Measurements from ENCODE around the gene PLA2G12A. TPM values are rescaled to one million over a fixed set of nuclear protein-coding genes. Genes with fewer than 3 reads are reported as not detected.

Gene PLA2G12A
- total RNA-seq, 1 experiment from 2014 or later, result 20.7 TPM

- no peak overlapping the region for H3K4me3 ChIP-seq (ENCODE audit: low read depth in 2 of 2, low read length in 2 of 2)
- in situ Hi-C loops (cut with HindIII; ENCODE audit: low pct_unique_long_range_greater_than_20kb, low sequenced_read_pairs), result no loop called here
- ChIA-PET CTCF (no interaction called here), POLR2A (no interaction called here)
- no peaks in the 10 kb centered on the region for H3K9me3 ChIP-seq (ENCODE audit: control insufficient read depth, insufficient read depth, low read depth, low read length)
- ATAC-seq (no peak), DNase-seq (ENCODE audit: low read depth, low spot score) (no peak)
- H3K27ac ChIP-seq (ENCODE audit: low read length), result no peak overlapping the region
- H3K36me3 ChIP-seq (ENCODE audit: control insufficient read depth, insufficient read depth, low read length), result no peaks in the 10 kb centered on the region
- H3K27me3 ChIP-seq (ENCODE audit: control insufficient read depth, insufficient read depth, low read length), result no peaks in the 10 kb centered on the region
- BruUV-seq (replicated peaks), result no TSS peak
- intact Hi-C loops (cut with micrococcal nuclease; ENCODE audit: unreplicated experiment), result no loop called here
- no peak for TF ChIP-seq CTCF (IDR thresholded peaks at IDR 0.05)
- no peak for TF ChIP-seq POLR2AphosphoS5 (IDR thresholded peaks at IDR 0.05; ENCODE audit: low read depth, low read length)
- TF ChIP-seq TCF7L2 (IDR thresholded peaks at IDR 0.05; ENCODE audit: low read depth, low read length), result no peak
- TF ChIP-seq REST (IDR thresholded peaks at IDR 0.05; ENCODE audit: insufficient read depth in 1 of 2, low read depth in 2 of 2, low read length in 1 of 2), result no peak
- no peak for TF ChIP-seq SIN3A (IDR thresholded peaks at IDR 0.05; ENCODE audit: borderline replicate concordance, insufficient read depth, low read depth, low read length)
- H3K4me1 ChIP-seq (ENCODE audit: control insufficient read depth, insufficient read depth, low read length), result no peaks in the 10 kb centered on the region
Measured at GRCh38 chr4:109755656-109756055, 25.8 kb upstream of the PLA2G12A start.

- H3K4me1 ChIP-seq (ENCODE audit: control insufficient read depth, insufficient read depth, low read length), result no peaks in the 10 kb centered on the region
- DNase-seq (ENCODE audit: low read depth, low spot score), result no peak
- ChIA-PET POLR2A (no interaction called here), CTCF (no interaction called here)
- H3K4me3 ChIP-seq (ENCODE audit: low read depth in 2 of 2, low read length in 2 of 2), result no peak overlapping the region
- TF ChIP-seq POLR2AphosphoS5 (IDR thresholded peaks at IDR 0.05; ENCODE audit: low read depth, low read length), result no peak
- no peak for TF ChIP-seq SIN3A (IDR thresholded peaks at IDR 0.05; ENCODE audit: borderline replicate concordance, insufficient read depth, low read depth, low read length)
- TF ChIP-seq REST (IDR thresholded peaks at IDR 0.05; ENCODE audit: insufficient read depth in 1 of 2, low read depth in 2 of 2, low read length in 1 of 2), result no peak
- TF ChIP-seq CTCF (IDR thresholded peaks at IDR 0.05), result no peak
- TF ChIP-seq TCF7L2 (IDR thresholded peaks at IDR 0.05; ENCODE audit: low read depth, low read length), result no peak
- BruUV-seq (replicated peaks), result no TSS peak
- H3K36me3 ChIP-seq (ENCODE audit: control insufficient read depth, insufficient read depth, low read length), result no peaks in the 10 kb centered on the region
- intact Hi-C loops (cut with micrococcal nuclease; ENCODE audit: unreplicated experiment), result no loop called here
- no peak overlapping the region for H3K27ac ChIP-seq (ENCODE audit: low read length)
- no peak for ATAC-seq
- H3K9me3 ChIP-seq (ENCODE audit: control insufficient read depth, insufficient read depth, low read depth, low read length), result no peaks in the 10 kb centered on the region
- in situ Hi-C loops (cut with HindIII; ENCODE audit: low pct_unique_long_range_greater_than_20kb, low sequenced_read_pairs), result no loop called here
- no peaks in the 10 kb centered on the region for H3K27me3 ChIP-seq (ENCODE audit: control insufficient read depth, insufficient read depth, low read length)
Measured at GRCh38 chr4:109754093-109754857, 24.4 kb upstream of the PLA2G12A start.
